Hepatocyte (in vitro differentiated cells): Measurements from ENCODE around the gene MRPS23. TPM values are rescaled to one million over a fixed set of nuclear protein-coding genes. Genes with fewer than 3 reads are reported as not detected.

Experiments
- DNase-seq: peaks from one replicate; pipeline ENCODE4 v3.0.0-alpha.2; 2016; ENCODE audit warnings: low spot score
- H2AFZ ChIP-seq: fragments of 200-600 bp; sonication (generic); 2 replicates; pipeline ENCODE4 v1.6.0; 2016; ENCODE audit warnings: antibody characterized with exemption, mild to moderate bottlenecking
- H3K27ac ChIP-seq: fragments of 200-600 bp; sonication (generic); 2 replicates; pipeline ENCODE4 v1.5.1; 2016; ENCODE audit warnings: mild to moderate bottlenecking
- H3K27me3 ChIP-seq: fragments of 200-600 bp; sonication (generic); 2 replicates; pipeline ENCODE4 v1.6.1; 2016
- H3K36me3 ChIP-seq: fragments of 200-600 bp; sonication (generic); replicated peaks from 2 replicates; pipeline ENCODE4 v1.5.1; 2016; ENCODE audit warnings: low read depth; ENCODE audit not compliant: insufficient read depth
- H3K4me1 ChIP-seq: fragments of 200-600 bp; sonication (generic); 2 replicates; pipeline ENCODE4 v1.5.1; 2016; ENCODE audit warnings: mild to moderate bottlenecking, moderate library complexity; ENCODE audit not compliant: insufficient read depth
- H3K4me2 ChIP-seq: fragments of 200-600 bp; sonication (generic); 2 replicates; pipeline ENCODE4 v1.6.0; 2016
- H3K4me3 ChIP-seq: fragments of 200-600 bp; sonication (generic); 2 replicates; pipeline ENCODE4 v1.5.1; 2016; ENCODE audit warnings: mild to moderate bottlenecking
- H3K79me2 ChIP-seq: fragments of 200-600 bp; sonication (generic); 2 replicates; pipeline ENCODE4 v1.6.0; 2017; ENCODE audit warnings: mild to moderate bottlenecking
- H3K9me2 ChIP-seq: fragments of 200-600 bp; sonication (generic); replicated peaks from 2 replicates; pipeline ENCODE4 v1.6.0; 2017; ENCODE audit warnings: mild to moderate bottlenecking; ENCODE audit not compliant: insufficient read depth
- H3K9me3 ChIP-seq: fragments of 200-600 bp; sonication (generic); 2 replicates; pipeline ENCODE4 v1.5.1; 2016; ENCODE audit warnings: low read depth, mild to moderate bottlenecking
- H4K20me1 ChIP-seq: fragments of 200-600 bp; sonication (generic); 2 replicates; pipeline ENCODE4 v1.6.0; 2016; ENCODE audit warnings: mild to moderate bottlenecking; ENCODE audit not compliant: insufficient read depth, poor library complexity, severe bottlenecking
- CTCF ChIP-seq: fragments of 200-600 bp; sonication (generic); IDR thresholded peaks from 2 replicates; pipeline ENCODE4 v1.5.1; 2016; ENCODE audit warnings: antibody characterized with exemption, mild to moderate bottlenecking; ENCODE audit not compliant: poor library complexity
- EZH2 ChIP-seq: fragments of 200-600 bp; sonication (generic); IDR thresholded peaks from 2 replicates; pipeline ENCODE4 v1.6.1; 2016; ENCODE audit warnings: antibody characterized with exemption, mild to moderate bottlenecking, borderline replicate concordance
- EZH2phosphoT487 ChIP-seq: fragments of 200-600 bp; sonication (generic); IDR thresholded peaks from one replicate; pipeline ENCODE4 v1.6.1; 2018; ENCODE audit warnings: antibody characterized with exemption, mild to moderate bottlenecking, low read depth, moderate library complexity; ENCODE audit not compliant: unreplicated experiment, severe bottlenecking
- WGBS: methylation state at CpG from one replicate; pipeline ENCODE4 v1.1.6; 2016; ENCODE audit warnings: low lambda C conversion rate; ENCODE audit errors: missing lambda C conversion rate; 5-methylcytosine and 5-hydroxymethylcytosine counted together
- polyA plus RNA-seq: library from polyadenylated mRNA; unstranded; fragments of >200 nt; fragmentation: Nextera tagmentation; extraction: Ambion mirVana; gene quantifications from 2 replicates; pipeline ENCODE4 v1.2.1, GENCODE V29; 2016
- total RNA-seq: library from RNA; depleted of rRNA; stranded (reverse); fragments of >200 nt; gene quantifications from 2 replicates; pipeline ENCODE4 v1.2.3, GENCODE V29; 2014

Gene MRPS23
- total and polyA plus RNA-seq, 2 experiments from 2014 or later, result 21.9 to 44.2 TPM

- Histone ChIP-seq H3K4me1 (peaks cover 30% of the 10 kb centered on the region), H3K9me2 (no peaks in the 10 kb centered on the region), H3K79me2 (peaks cover 38% of the 10 kb centered on the region), H2AFZ (no peak overlapping the region), H3K27me3 (no peaks in the 10 kb centered on the region), H3K4me3 (no peak overlapping the region), H4K20me1 (no peaks in the 10 kb centered on the region), H3K27ac (no peak overlapping the region), H3K4me2 (no peak overlapping the region), H3K9me3 (no peaks in the 10 kb centered on the region), H3K36me3 (no peaks in the 10 kb centered on the region)
- no peak for TF ChIP-seq CTCF
- TF ChIP-seq EZH2, result no peak
- no peak for TF ChIP-seq EZH2phosphoT487
- DNase-seq, result no peak
- 91% methylated on average over 2 of the region's 2 CpGs for WGBS
These were observed 39.4 kb upstream of the MRPS23 start for GRCh38 chr17:57889252-57889651.

GRCh38 chr17:57888311-57889216 lies 38.7 kb upstream of the MRPS23 start:
- Histone ChIP-seq H3K4me3 (no peak overlapping the region), H3K27ac (no peak overlapping the region), H3K9me3 (no peaks in the 10 kb centered on the region), H4K20me1 (no peaks in the 10 kb centered on the region), H3K27me3 (no peaks in the 10 kb centered on the region), H3K79me2 (peaks cover 31% of the 10 kb centered on the region), H2AFZ (no peak overlapping the region), H3K9me2 (no peaks in the 10 kb centered on the region), H3K36me3 (no peaks in the 10 kb centered on the region), H3K4me1 (peaks cover 25% of the 10 kb centered on the region), H3K4me2 (no peak overlapping the region)
- no peak for TF ChIP-seq EZH2phosphoT487
- no peak for TF ChIP-seq CTCF
- TF ChIP-seq EZH2, result no peak
- DNase-seq, result no peak
- 86% methylated on average over 12 of the region's 12 CpGs for WGBS

GRCh38 chr17:57887161-57887560 lies 37.3 kb upstream of the MRPS23 start:
- 96% methylated on average over 4 of the region's 4 CpGs for WGBS
- H3K9me3 ChIP-seq, result no peaks in the 10 kb centered on the region
- TF ChIP-seq EZH2, result no peak
- H3K4me2 ChIP-seq, result no peak overlapping the region
- peaks cover 30% of the 10 kb centered on the region for H3K79me2 ChIP-seq
- H3K4me3 ChIP-seq, result no peak overlapping the region
- peaks cover 17% of the 10 kb centered on the region for H3K4me1 ChIP-seq
- H3K27ac ChIP-seq, result no peak overlapping the region
- no peak overlapping the region for H2AFZ ChIP-seq
- no peaks in the 10 kb centered on the region for H4K20me1 ChIP-seq
- H3K27me3 ChIP-seq, result no peaks in the 10 kb centered on the region
- H3K9me2 ChIP-seq, result no peaks in the 10 kb centered on the region
- H3K36me3 ChIP-seq, result no peaks in the 10 kb centered on the region
- DNase-seq, result no peak

GRCh38 chr17:57886020-57886419 lies 36.2 kb upstream of the MRPS23 start:
- H3K27me3 ChIP-seq, result no peaks in the 10 kb centered on the region
- H3K4me3 ChIP-seq, result no peak overlapping the region
- peaks cover 20% of the 10 kb centered on the region for H3K79me2 ChIP-seq
- no peak overlapping the region for H2AFZ ChIP-seq
- H3K9me2 ChIP-seq, result no peaks in the 10 kb centered on the region
- H3K9me3 ChIP-seq, result no peaks in the 10 kb centered on the region
- no peak overlapping the region for H3K4me2 ChIP-seq
- H4K20me1 ChIP-seq, result no peaks in the 10 kb centered on the region
- WGBS, result 93% methylated on average over 4 of the region's 4 CpGs
- H3K27ac ChIP-seq, result no peak overlapping the region
- no peak for TF ChIP-seq CTCF
- TF ChIP-seq EZH2, result no peak
- TF ChIP-seq EZH2phosphoT487, result no peak
- H3K36me3 ChIP-seq, result no peaks in the 10 kb centered on the region
- peaks cover 20% of the 10 kb centered on the region for H3K4me1 ChIP-seq
- no peak for DNase-seq
